GM20000 (cell line): ENCODE data around the gene HELZ.

Source experiments
- DNase-seq: peaks from one replicate; pipeline ENCODE4 v3.0.0; 2012; ENCODE audit warnings: low spot score
- TF ChIP-seq, protein P1 (sequence below): IDR thresholded peaks from 2 replicates; pipeline ENCODE4 v1.5.1; 2012; ENCODE audit warnings: mild to moderate bottlenecking, control low read depth; ENCODE audit errors: extremely low read depth, missing control alignments

Gene HELZ

DNA sequence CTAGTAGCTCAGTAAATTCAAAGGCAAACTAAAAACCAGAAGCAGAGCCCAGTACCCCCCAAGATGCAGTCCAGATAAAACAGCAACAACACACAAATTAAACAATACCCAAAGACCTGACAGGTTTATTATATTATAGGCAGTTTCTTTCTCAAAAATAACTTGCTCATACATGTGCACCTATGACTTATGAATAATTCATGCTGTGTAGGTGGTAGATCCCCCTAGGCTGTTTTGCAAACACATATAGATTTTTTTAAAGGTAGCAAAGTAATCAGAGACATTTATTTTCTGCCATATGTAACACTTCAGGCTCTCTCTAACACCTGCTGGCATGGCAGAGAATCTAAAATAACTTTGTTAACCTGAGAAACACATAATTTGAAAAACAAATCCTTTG lies 173.4 kb downstream of the HELZ start:
- DNase-seq: no peak
- TF ChIP-seq, protein P1, sequence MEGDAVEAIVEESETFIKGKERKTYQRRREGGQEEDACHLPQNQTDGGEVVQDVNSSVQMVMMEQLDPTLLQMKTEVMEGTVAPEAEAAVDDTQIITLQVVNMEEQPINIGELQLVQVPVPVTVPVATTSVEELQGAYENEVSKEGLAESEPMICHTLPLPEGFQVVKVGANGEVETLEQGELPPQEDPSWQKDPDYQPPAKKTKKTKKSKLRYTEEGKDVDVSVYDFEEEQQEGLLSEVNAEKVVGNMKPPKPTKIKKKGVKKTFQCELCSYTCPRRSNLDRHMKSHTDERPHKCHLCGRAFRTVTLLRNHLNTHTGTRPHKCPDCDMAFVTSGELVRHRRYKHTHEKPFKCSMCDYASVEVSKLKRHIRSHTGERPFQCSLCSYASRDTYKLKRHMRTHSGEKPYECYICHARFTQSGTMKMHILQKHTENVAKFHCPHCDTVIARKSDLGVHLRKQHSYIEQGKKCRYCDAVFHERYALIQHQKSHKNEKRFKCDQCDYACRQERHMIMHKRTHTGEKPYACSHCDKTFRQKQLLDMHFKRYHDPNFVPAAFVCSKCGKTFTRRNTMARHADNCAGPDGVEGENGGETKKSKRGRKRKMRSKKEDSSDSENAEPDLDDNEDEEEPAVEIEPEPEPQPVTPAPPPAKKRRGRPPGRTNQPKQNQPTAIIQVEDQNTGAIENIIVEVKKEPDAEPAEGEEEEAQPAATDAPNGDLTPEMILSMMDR: no peak

DNA sequence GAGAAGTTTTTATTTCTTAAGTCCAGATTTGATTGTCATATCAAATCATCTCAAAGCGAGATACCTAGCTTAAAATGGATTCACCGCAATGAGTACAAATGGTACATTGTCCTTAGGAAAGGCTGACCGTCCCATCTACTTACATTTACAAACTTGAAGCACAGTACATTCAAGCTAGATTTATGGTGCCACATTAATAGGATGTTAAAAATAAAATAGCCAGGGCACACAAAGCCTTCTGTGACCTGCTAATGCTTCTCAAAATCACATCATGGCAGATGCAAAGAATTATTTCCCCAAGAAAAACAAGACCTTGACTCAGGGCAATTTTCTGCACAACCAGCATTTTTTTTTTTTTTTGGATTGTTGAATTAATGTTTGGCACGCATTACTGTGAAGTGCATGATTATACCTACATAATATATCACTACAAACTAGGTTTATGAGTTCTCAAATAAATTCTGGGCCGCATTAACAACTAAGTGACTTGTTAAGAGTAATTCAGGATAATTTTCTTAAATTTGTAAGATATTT lies 175.3 kb downstream of the HELZ start:
- TF ChIP-seq, protein P1: no peak
- no peak for DNase-seq

DNA sequence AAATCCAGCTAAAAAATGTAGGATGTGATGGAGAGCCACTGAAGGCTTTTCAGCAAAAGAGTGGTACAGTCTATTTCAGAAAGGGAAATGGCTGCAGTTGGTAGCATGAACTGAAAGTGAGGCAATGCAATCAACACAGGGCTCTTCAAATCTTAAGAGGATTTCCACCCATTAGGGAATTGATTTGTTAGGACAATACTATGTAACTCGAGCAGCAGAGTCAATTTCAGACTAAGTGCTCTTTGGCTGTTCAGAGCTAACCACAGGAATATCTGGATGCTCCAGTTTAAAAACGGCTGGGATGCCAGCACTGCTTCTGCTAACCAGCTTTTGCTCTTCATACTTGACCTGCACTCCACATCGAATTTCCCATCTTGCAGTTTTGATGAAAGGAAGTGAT lies 176.0 kb downstream of the HELZ start:
- DNase-seq: no peak
- TF ChIP-seq, protein P1: no peak

DNA sequence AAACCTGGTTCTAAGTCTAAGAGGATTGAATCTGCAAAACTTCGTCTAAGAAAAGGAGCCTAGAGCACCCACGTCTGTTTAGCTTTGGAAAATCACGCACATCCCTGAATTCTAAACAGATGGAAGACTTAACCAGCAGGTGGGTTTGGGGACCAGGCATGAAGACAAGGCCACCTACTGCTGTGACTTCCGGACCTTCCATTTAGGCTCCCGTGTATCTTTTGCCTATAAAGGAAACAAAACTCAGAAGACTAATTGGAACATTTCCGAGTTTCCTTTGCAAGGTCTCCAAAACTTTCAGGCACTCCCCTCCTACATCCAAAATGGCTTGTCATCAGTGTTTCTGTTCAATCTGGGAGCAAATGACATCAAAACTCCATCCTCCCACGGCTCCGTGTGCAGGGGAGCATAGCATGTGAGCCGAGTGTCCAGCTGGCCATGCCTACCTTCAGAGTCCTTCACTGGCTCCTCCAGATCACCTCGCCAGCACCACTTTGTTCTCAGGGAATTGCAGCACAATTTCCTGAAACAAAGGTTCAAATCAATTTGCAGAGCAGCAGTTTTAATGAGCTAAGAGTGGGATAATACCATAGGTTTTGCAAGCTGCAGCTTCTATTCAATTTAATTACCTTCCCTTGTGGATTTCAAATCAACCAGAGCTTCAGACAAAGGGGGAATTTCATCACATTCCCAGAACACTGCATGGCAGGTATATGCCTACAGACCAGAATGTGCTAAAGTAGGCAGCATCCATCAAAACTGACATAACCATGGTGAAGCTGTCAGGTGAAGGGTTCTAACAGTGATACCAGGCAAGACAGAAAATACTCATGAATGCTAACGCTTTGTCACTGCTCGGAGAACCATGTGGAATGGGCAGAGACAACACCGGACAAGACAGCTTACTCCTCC lies 177.2 kb downstream of the HELZ start:
- TF ChIP-seq, protein P1: no peak
- DNase-seq: no peak

DNA sequence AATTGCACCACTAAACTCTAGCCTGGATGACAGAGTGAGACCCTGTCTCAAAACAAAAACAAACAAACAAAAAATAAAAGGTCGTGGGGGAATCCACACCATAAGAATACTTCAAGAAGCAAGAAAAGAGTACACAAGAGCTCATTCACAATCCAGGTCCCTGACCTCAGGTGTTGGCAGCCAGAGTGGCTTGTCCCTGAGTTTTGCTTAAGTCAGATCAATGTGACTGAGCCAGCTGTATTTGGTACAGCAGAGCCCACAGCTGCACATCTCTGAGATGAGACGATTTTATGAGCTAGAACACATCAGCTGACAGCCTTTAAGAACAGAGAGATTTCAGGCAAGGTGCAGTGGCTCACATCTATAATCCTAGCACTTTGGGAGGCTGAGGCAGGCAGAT lies 178.3 kb downstream of the HELZ start:
- DNase-seq: no peak
- TF ChIP-seq, protein P1: no peak

DNA sequence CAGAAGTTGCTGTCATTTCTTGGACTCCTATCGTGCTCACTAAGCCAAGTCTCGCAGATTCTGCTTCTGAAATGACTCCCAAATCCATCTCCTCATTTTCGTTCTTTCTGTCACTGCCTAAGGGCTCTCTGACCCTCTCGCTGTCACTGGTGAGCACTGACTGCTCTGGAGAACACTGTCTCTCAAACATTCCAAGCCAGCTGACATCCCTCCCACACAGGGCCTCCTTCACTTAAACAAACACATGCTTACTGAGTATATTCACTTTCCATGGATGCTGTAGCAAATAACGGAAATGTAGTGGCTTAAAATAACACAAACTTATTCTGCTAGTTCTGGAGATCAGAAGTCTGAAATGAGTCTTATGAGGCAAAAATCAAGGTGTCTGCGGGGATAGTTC lies 181.9 kb downstream of the HELZ start:
- no peak for DNase-seq

DNA sequence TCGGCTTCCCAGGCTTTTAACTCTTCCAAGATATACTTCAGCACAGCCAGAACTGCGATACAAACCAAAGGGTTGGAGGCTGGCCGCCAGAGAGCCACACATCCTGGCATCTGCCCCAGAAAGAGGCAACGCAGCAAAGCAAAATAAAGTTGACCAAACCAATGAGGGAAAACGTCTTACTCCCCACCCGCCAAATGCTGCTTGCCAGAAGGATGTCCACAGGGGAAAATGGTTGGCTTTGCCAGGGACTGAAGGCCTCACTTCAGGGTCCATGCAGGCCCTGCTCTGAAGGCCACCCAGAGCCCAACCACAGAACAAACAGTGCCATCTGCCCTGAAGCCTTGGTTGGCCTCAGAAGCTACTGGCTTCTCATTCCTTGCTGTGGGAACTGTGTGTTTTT lies 185.6 kb downstream of the HELZ start:
- TF ChIP-seq, protein P1: no peak
- no peak for DNase-seq

More for the DNA sequence above, 181.9 kb downstream of the HELZ start:
- TF ChIP-seq, protein P1: no peak
